ENCODE results near the gene MYNN.
"Not testable (repeated sequence)": the region's sequence is repeated elsewhere in the genome, so short reads cannot be mapped to it uniquely, and the experiment has no call there.

DNA sequence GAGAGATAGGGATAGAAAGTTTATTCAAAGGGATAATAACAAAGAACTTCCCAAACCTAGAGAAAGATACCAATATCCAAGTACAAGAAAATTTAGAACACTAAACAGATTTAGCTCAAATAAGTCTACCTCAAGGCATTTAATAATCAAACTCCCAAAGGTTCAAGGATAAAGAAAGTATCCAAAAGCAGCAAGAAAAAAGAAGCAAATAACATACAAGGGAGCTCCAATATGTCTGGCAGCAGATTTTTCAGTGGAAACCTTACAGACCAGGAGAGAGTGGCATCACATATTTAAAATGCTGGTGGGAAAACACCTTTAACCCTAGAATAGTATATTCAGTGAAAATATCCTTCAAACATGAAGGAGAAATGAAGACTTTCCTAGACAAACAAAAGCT lies 41.3 kb upstream of the MYNN start:
- not testable (repeated sequence) for TF ChIP-seq CTCF (IDR thresholded peaks at IDR 0.05; ENCODE audit: low read depth, low read length); EZH2phosphoT487 (IDR thresholded peaks at IDR 0.05; ENCODE audit: low read depth)

All from OCI-LY3 (cell line).